Smooth muscle cell (in vitro differentiated cells): Measurements from ENCODE around the gene POFUT1. TPM values are rescaled to one million over a fixed set of nuclear protein-coding genes. Genes with fewer than 3 reads are reported as not detected.

Experiments used
- DNase-seq: peaks from one replicate; lab custom pipeline; 2025; ENCODE audit not compliant: unreplicated experiment; lab: John Stamatoyannopoulos, UW
- H2AFZ ChIP-seq: fragments of 200-600 bp; sonication (generic); 2 replicates; pipeline ENCODE4 v1.6.0; 2016; ENCODE audit warnings: antibody characterized with exemption, low read depth, mild to moderate bottlenecking
- H3F3A ChIP-seq: fragments of 200-600 bp; sonication (generic); 2 replicates; pipeline ENCODE4 v1.6.0; 2017; ENCODE audit warnings: antibody characterized with exemption, low read depth
- H3K27ac ChIP-seq: fragments of 200-600 bp; sonication (generic); 2 replicates; pipeline ENCODE4 v1.5.1; 2016; ENCODE audit warnings: low read depth, mild to moderate bottlenecking
- H3K27me3 ChIP-seq: fragments of 200-600 bp; sonication (generic); 2 replicates; pipeline ENCODE4 v1.6.1; 2016; ENCODE audit warnings: low read depth, mild to moderate bottlenecking
- H3K36me3 ChIP-seq: fragments of 200-600 bp; sonication (generic); 2 replicates; pipeline ENCODE4 v1.5.1; 2016; ENCODE audit warnings: low read depth
- H3K4me1 ChIP-seq: fragments of 200-600 bp; sonication (generic); 2 replicates; pipeline ENCODE4 v1.5.1; 2016; ENCODE audit warnings: low read depth
- H3K4me2 ChIP-seq: fragments of 200-600 bp; sonication (generic); 2 replicates; pipeline ENCODE4 v1.6.0; 2016; ENCODE audit warnings: mild to moderate bottlenecking
- H3K4me3 ChIP-seq: fragments of 200-600 bp; sonication (generic); 2 replicates; pipeline ENCODE4 v1.5.1; 2016; ENCODE audit warnings: mild to moderate bottlenecking
- H3K79me2 ChIP-seq: fragments of 200-600 bp; sonication (generic); 2 replicates; pipeline ENCODE4 v1.6.0; 2016; ENCODE audit warnings: low read depth, mild to moderate bottlenecking
- H3K9ac ChIP-seq: fragments of 200-600 bp; sonication (generic); 2 replicates; pipeline ENCODE4 v1.6.0; 2016; ENCODE audit warnings: low read depth
- H3K9me3 ChIP-seq: fragments of 200-600 bp; sonication (generic); replicated peaks from 2 replicates; pipeline ENCODE4 v1.5.1; 2016; ENCODE audit warnings: low read depth
- H4K20me1 ChIP-seq: fragments of 200-600 bp; sonication (generic); 2 replicates; pipeline ENCODE4 v1.6.0; 2016; ENCODE audit warnings: low read depth
- WGBS: methylation state at CpG from one replicate; pipeline ENCODE4 v1.1.7; 2016; ENCODE audit warnings: low lambda C conversion rate; 5-methylcytosine and 5-hydroxymethylcytosine counted together
- polyA plus RNA-seq: library from polyadenylated mRNA; unstranded; fragments of >200 nt; fragmentation: Nextera tagmentation; extraction: Ambion mirVana; gene quantifications from 2 replicates; pipeline ENCODE4 v1.2.1, GENCODE V29; 2016
- total RNA-seq: library from RNA; depleted of rRNA; stranded (reverse); fragments of >200 nt; gene quantifications from 2 replicates; pipeline ENCODE4 v1.2.3, GENCODE V29; 2014
- TF ChIP-seq, protein P1 (sequence below): fragments of 200-600 bp; sonication (generic); IDR thresholded peaks from 2 replicates; pipeline ENCODE4 v1.5.1; 2017; ENCODE audit warnings: borderline replicate concordance, mild to moderate bottlenecking, antibody characterized with exemption; ENCODE audit not compliant: insufficient read depth, poor library complexity, severe bottlenecking

POFUT1 gene
- total and polyA plus RNA-seq, 2 experiments from 2014 or later, result 44.3 to 45.0 TPM

DNA sequence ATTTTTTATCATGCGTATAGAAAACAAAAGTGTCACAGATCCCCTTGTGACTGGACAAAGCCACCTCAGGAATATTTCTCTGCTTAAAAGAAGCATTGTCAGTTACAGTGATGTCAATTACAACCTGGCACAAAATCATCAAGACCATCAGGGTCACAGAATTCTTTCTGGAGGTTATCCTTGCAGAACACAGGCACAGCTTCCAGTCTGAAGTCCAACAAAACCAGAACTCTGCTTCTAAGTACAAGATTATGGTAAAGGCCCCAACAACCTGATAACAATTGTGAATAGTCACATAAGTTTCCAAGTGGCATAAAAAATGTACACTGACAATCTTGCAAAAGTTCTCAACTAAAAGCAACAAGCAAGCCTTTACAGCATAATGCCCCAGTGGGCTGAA, 21.2 kb upstream of the POFUT1 start:
- Histone ChIP-seq H3K4me1 (peaks cover 13% of the 10 kb centered on the region), H3K27me3 (no peaks in the 10 kb centered on the region), H4K20me1 (no peaks in the 10 kb centered on the region)

DNA sequence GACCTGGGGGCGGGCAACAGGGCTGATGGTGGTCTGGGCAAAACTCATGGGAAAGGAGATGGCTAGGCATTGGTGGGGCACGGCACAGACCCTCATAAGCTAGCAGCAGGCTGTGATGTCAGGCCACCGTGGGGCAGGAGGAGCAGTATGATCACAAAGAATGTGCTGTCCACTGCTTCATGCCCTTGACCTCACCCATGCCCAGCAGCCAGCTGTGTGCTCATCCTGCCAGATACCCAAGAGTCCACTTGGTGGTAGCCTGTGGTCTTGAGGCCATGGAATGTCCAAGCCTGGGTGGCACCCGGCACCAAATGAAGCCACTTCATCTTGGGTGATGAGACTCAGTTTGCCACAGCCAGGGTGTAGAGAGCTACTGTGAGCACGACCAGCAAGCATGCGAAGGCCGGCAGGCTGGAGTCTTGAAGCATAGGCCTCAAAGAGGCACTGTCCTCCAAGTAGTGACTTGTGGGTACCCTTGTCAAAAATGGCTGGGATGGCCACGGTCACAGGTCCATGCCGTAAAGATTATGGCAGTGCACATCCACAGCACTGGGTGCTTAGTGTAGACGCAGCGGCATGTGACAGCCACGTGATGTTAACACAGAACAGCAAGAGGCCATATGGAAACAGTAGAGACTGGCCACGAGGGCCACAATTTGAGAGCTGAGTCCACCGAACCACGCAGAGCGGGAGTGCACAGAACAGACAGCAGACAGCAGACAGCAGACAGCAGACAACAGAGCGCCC, 19.1 kb upstream of the POFUT1 start:
- H3K4me2 ChIP-seq, result peak overlapping the region; percentile 98
- no peaks in the 10 kb centered on the region for H3K27me3 ChIP-seq
- 98% methylated on average over 17 of the region's 17 CpGs for WGBS
- no peak overlapping the region for H3K27ac ChIP-seq
- peak overlapping the region; percentile 79 for H3K9ac ChIP-seq
- H3K79me2 ChIP-seq, result peaks cover 10% of the 10 kb centered on the region
- H3F3A ChIP-seq, result peaks cover 35% of the 10 kb centered on the region
- TF ChIP-seq, protein P1, sequence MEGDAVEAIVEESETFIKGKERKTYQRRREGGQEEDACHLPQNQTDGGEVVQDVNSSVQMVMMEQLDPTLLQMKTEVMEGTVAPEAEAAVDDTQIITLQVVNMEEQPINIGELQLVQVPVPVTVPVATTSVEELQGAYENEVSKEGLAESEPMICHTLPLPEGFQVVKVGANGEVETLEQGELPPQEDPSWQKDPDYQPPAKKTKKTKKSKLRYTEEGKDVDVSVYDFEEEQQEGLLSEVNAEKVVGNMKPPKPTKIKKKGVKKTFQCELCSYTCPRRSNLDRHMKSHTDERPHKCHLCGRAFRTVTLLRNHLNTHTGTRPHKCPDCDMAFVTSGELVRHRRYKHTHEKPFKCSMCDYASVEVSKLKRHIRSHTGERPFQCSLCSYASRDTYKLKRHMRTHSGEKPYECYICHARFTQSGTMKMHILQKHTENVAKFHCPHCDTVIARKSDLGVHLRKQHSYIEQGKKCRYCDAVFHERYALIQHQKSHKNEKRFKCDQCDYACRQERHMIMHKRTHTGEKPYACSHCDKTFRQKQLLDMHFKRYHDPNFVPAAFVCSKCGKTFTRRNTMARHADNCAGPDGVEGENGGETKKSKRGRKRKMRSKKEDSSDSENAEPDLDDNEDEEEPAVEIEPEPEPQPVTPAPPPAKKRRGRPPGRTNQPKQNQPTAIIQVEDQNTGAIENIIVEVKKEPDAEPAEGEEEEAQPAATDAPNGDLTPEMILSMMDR, result no peak
- H3K9me3 ChIP-seq, result no peaks in the 10 kb centered on the region
- no peaks in the 10 kb centered on the region for H3K36me3 ChIP-seq
- DNase-seq, result no peak
- H3K4me3 ChIP-seq, result no peak overlapping the region
- no peaks in the 10 kb centered on the region for H4K20me1 ChIP-seq
- H3K4me1 ChIP-seq, result peaks cover 13% of the 10 kb centered on the region
- H2AFZ ChIP-seq, result no peak overlapping the region

More for the DNA sequence above, 21.2 kb upstream of the POFUT1 start:
- Histone ChIP-seq H3K9me3 (no peaks in the 10 kb centered on the region), H3K27ac (no peak overlapping the region), H3K4me3 (no peak overlapping the region), H3K79me2 (peaks cover 10% of the 10 kb centered on the region), H3K4me2 (no peak overlapping the region), H3F3A (peaks cover 21% of the 10 kb centered on the region), H3K9ac (no peak overlapping the region), H2AFZ (no peak overlapping the region), H3K36me3 (no peaks in the 10 kb centered on the region)
- 100% methylated on average over 1 of the region's 1 CpG for WGBS
- no peak for DNase-seq
- TF ChIP-seq, protein P1, result no peak

DNA sequence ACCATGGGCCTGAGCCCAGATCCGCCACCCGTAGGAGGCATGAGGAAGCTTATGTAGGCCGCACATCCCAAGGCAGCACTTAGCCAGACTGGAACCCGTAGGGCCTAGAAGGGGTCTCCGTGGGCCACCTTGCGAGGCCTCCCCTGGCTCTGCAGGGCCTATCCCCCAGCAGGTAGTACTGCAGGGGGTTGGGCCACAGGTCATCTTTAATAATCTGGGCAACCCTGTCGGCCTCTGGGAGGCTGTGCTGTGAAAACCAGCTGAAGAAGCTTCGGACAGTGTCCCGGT, 18.6 kb upstream of the POFUT1 start:
- WGBS, result 94% methylated on average over 9 of the region's 9 CpGs
- Histone ChIP-seq H3K4me1 (peaks cover 13% of the 10 kb centered on the region), H3K79me2 (peaks cover 10% of the 10 kb centered on the region), H3K27ac (no peak overlapping the region), H3K4me3 (peak overlapping the region; percentile 83), H3K9ac (peak overlapping the region; percentile 79), H2AFZ (no peak overlapping the region), H4K20me1 (no peaks in the 10 kb centered on the region), H3K27me3 (no peaks in the 10 kb centered on the region), H3K36me3 (no peaks in the 10 kb centered on the region), H3K9me3 (no peaks in the 10 kb centered on the region), H3F3A (peaks cover 35% of the 10 kb centered on the region), H3K4me2 (peak overlapping the region; percentile 98)
- DNase-seq, result no peak
- TF ChIP-seq, protein P1, result no peak
